Right renal cortex interstitium (tissue), 3 donors: ENCODE data around the gene GNAI2. TPM values are rescaled to one million over a fixed set of nuclear protein-coding genes. Genes with fewer than 3 reads are reported as not detected.
"Not testable (repeated sequence)": the region's sequence is repeated elsewhere in the genome, so short reads cannot be mapped to it uniquely, and the experiment has no call there.

Experiments used
- DNase-seq, 3 donors: peaks; one replicate each; pipeline ENCODE4 v3.0.0-alpha.2; 2013; ENCODE audit warnings: low read depth in 3 of 3, low spot score in 2 of 3
- polyA plus RNA-seq, 3 donors: library from polyadenylated mRNA; unstranded; fragments of 120-200 nt; gene quantifications; one replicate each; pipeline ENCODE4 v1.2.1, GENCODE V29; 2013; ENCODE audit not compliant: insufficient read length in 3 of 3

Gene GNAI2
- polyA plus RNA-seq, 3 donors, result 211 to 230 (median 220) TPM

GRCh38 chr3:50242381-50242770 is 6.4 kb downstream of the GNAI2 start:
- no peak for DNase-seq

- DNase-seq, result no peak
These were observed 7.0 kb downstream of the GNAI2 start for GRCh38 chr3:50242851-50243542.

GRCh38 chr3:50243543-50243895 is 7.5 kb downstream of the GNAI2 start:
- DNase-seq, result no peak

- not testable (repeated sequence) for DNase-seq
These were observed 8.8 kb downstream of the GNAI2 start for GRCh38 chr3:50244813-50245212.

- no peak for DNase-seq
These were observed 9.3 kb downstream of the GNAI2 start for GRCh38 chr3:50245251-50245745.

- peak in 2 of 3 donors; percentile 85 to 86 for DNase-seq
These were observed 10.0 kb downstream of the GNAI2 start for GRCh38 chr3:50245831-50246516.

- no peak for DNase-seq
These were observed 10.5 kb downstream of the GNAI2 start for GRCh38 chr3:50246517-50246954.

- no peak for DNase-seq
These were observed 12.4 kb downstream of the GNAI2 start for GRCh38 chr3:50248387-50248786.

- DNase-seq, result no peak
These were observed 13.5 kb downstream of the GNAI2 start for GRCh38 chr3:50249457-50249856.

GRCh38 chr3:50250514-50250913 is 14.5 kb downstream of the GNAI2 start:
- no peak for DNase-seq

GRCh38 chr3:50251220-50251619 is 15.2 kb downstream of the GNAI2 start:
- DNase-seq, result no peak

GRCh38 chr3:50254577-50255250 is 18.7 kb downstream of the GNAI2 start:
- DNase-seq, result no peak

- DNase-seq, result no peak
These were observed 19.2 kb downstream of the GNAI2 start for GRCh38 chr3:50255251-50255615.

GRCh38 chr3:50256978-50257890 is 21.2 kb downstream of the GNAI2 start:
- no peak for DNase-seq

GRCh38 chr3:50258029-50258680 is 22.2 kb downstream of the GNAI2 start:
- no peak for DNase-seq

- DNase-seq, result no peak
These were observed 23.0 kb downstream of the GNAI2 start for GRCh38 chr3:50258979-50259378.

GRCh38 chr3:50259432-50260026 is 23.5 kb downstream of the GNAI2 start:
- DNase-seq, result no peak

GRCh38 chr3:50260027-50260941 is 24.3 kb downstream of the GNAI2 start:
- DNase-seq, result peak; percentile 83 to 90 (median 86)
